COR-L47 (cell line): Measurements from ENCODE around the gene TRIM7.

ENCODE experiments used
- DNase-seq: peaks from one replicate; lab custom pipeline; 2025; lab: John Stamatoyannopoulos, UW

The TRIM7 gene

DNA sequence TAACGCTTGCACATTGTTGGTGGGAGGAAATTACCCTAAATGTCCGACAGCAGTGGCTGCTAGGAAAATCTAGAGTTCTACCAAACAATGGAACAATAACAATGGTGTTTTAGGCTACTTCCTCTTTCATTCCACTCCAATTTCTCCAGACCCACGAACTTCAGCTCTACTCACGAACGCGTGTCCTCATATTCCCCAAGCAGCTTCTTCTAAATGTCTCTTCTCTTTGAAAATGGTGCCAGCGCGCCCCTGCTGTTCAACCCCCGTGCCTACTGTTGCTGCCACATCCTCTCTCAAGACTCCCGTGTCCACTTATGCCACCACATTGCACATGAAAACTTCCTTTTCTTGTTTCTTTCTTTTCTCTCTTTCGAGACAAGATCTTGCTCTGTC is 32.0 kb downstream of the TRIM7 start:
- DNase-seq = no peak

DNA sequence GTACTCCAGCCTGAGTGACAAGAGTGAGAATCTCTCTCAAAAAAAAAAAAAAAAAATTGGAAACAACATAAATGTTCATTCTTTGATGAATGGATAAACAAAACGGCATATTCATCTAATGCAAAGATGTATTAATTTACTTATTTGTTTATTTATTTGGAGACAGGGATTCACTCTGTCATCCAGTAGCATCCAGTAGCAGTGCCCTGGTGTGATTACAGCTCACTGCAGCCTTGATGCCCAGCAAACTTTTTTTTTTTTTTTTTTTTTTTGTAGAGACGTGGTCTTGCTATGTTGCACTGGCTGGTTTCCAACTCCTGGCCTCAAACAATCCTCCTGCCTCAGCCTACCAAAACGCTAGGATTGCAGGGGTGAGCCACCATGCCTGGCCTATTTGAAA is 33.2 kb downstream of the TRIM7 start:
- no peak for DNase-seq

DNA sequence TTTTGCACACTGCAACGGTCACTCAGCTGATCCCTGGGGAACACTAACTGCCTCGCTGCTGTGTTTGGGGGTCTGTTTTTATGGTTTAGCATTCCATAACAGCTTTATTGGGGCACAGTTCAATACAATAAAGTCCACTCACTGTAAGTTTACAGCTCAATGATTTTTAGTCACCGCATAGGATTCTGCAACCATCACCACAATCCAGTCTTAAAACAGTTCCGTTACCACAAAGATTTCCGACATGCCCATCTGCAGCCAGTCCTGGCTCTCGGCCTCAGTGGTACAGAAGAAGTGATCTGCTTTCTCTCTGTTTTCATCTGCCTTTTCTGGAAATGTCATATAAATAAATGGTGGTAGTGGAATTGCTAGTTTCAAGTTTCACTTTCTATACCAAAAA is 34.0 kb downstream of the TRIM7 start:
- DNase-seq = no peak

DNA sequence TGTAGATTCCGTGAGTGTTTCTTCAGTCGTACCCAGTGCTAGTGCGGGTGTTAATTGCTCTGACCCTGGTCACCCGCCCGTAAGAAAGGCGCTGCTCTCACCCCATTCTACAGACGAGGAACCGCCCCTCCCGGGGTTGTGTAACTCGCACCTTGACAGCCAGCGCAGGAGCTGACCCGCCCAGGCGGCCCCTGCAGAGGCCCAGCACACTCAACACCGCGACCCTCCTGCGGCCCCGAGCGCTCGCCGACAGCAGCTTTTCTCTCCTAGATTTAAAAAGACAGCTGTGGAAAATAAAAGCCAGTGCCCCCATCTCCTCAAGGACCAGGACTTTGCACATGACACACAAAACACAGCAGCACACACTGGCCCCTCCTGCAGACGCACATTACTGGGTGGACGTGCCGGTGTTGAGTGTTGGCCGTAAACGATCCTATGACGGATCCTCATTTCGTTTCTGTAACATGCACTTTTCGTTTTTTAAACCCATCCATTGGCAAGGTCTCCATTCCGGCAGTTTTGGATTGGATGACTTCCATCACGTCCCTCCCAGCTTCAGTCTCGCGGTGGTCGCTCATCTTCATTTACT is 34.7 kb downstream of the TRIM7 start:
- no peak for DNase-seq

DNA sequence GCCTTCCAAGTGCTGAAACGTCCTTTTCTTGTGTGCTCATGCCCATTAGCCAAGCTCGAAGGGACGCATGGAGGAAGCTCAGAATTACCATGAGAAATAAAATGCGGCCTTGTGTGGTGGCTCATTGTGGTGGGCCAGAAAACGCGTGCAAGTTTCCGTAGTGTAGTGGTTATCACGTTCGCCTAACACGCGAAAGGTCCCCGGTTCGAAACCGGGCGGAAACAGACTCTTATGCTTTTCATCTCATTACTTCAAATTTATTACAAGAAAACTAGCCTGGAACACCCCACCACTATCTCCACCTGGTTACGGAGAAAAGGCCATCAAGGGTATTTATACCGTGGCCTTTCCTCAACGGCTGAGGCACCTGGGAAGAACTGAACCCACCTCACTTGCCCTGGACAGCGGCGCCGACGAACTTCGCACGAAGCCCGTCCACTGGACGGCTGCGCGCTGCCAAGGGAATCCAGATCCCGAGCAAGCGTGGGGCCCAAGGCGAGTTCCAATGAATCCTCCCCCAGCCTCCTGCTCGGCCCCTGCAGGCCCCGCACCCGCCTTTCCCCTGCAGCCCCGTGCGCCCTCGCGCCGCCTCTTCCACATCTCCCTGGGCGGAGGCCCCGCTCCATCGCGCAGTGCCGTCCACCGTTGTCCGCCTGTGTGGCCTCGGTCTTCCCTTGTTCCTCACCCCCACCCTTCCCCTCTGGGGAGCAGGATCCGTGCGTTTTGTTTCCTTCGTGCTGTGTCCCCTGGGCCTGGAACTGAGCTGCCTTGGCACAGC is 35.3 kb downstream of the TRIM7 start:
- DNase-seq = peak; percentile 29

DNA sequence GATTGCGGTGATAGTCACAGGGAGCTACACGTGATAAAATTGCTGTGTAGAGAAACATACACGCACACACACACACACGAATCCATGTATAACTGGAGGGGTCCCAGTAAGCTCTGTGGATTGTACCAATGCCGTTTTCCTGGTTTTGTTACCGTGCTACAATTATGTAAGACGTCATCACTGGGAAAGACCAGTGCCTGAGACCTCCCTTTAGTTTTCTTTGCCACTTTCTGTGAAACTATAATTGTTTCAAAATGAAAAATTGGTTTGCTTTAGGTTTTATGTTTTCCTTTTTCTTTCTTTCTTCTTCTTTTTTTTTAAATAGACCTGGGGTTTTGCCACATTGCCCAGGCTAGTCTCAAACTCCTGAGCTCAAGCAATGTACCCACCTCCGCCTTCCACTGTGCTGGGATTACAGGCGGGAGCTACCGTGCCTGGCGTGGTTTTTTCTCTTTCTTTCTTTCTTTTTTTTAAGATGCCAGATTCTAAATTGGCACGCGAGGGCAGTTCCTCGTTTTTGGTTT is 36.3 kb downstream of the TRIM7 start:
- no peak for DNase-seq

DNA sequence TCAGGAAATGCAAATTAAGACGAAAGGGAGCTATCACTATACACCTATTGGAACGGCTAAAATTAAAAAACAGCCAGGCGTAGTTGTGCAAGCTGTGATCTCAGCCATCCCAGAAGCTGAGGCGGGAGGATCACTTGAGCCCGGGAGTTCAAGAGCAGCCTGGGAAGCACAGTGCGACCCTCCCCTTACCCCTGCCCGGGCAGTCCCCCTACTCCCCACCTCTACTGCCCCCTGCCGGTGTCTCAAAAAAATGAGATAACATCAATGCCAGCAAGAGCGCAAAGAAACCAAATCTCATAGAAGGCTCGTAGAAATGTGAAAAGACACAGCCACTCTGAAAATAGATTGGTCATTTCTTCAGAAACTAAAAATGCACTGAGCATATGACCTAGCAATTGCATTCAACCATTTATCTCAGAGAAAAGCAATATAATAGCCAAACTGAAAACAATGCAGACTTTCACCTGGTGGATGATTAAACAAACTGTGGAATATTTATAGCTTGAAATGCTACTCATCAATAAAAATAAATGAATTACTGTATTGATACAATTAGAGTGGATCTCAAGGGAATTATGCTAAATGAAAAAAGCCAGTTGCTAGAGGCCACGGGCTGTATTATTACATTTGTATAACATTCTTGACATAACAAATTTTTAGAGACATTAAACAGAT is 37.0 kb downstream of the TRIM7 start:
- DNase-seq = no peak

DNA sequence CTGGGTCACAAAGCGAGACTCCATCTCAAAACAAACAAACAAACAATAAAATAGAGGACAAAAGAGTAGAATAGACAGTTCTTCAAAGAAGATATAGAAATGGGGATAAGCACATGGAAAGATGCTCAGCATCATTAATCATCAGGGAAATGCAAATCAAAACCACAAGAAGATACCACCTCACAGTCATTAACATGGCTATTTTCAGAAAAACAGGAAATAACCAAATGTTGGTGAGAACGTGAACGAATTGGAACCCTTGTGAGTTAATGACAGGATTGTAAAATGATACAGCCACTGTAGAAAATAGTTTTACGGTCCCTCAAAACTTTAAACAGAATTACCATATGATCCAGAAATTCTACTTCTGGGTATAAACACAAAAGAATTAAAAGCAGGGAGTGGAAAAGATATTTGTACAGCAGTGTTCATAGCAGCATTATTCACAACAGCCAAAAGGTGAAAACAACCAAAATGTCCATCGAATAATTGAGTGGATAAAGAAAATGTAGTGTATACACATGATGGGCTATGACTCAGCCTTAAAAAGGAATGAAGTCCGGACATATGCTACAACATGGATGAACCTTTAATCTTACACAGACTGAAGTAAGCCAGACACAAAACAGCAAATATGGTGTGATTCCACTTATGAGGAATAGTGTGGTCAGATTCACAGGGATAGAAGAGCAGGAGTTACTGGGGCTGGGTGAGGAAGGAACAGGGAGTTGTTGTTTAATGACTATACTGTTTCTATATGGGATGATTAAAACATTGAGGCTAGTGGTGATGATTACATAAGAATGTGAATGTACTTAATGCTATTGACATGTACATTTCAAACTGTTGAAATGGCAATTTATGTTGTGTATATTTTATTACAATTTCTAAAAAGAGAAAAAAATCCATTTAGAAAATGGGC is 37.9 kb downstream of the TRIM7 start:
- no peak for DNase-seq

DNA sequence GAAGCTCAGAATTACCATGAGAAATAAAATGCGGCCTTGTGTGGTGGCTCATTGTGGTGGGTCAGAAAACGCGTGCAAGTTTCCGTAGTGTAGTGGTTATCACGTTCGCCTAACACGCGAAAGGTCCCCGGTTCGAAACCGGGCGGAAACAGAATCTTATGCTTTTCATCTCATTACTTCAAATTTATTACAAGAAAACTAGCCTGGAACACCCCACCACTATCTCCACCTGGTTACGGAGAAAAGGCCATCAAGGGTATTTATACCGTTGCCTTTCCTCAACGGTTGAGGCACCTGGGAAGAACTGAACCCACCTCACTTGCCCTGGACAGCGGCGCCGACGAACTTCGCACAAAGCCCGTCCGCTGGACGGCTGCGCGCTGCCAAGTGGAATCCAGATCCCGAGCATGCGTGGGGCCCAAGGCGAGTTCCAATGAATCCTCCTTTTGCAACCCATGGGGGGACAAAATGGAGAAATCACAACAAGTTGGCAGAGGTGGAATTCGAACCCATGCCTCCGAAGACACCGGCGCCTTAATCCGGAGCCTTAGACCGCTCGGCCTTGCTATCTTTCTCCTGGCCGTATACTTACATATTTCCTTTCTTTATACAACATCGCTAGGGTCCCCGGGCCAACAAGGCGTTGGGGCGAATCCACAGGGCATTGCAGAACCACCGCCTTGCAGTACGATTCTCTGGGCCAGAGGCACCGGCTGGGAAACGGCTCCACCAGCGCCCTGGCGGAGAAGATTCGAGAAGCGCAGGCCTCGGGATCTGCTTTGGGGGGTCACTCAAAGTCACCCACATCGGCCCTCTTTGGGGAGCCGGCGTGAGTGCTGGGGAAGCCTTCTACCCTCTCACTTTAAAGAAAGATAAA is 40.7 kb downstream of the TRIM7 start:
- DNase-seq = no peak

DNA sequence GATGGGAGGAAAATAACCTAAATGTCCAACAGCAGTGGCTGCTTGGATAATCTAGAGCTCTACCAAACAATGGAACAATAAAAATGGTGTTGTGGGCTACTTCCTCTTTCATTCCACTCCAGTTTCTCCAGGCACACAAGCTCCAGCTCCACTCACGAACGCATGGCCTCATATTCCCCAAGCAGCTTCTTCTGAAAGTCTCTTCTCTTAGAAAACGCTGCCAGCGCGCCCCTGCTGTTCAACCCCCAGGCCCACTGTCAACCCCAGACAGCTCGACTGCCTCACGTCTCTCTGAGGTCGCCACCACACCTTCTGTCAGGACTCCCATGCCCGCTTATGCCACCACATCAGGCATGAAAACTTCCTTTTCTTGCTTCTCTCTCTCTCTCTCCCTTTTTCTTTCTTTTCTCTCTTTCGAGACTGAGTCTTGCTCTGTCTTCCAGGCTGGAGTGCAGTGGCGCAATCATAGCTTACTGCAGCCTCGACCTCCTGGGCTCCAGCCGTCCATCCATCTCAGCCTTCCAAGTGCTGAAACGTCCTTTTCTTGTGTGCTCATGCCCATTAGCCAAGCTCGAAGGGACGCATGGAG is 41.4 kb downstream of the TRIM7 start:
- no peak for DNase-seq

DNA sequence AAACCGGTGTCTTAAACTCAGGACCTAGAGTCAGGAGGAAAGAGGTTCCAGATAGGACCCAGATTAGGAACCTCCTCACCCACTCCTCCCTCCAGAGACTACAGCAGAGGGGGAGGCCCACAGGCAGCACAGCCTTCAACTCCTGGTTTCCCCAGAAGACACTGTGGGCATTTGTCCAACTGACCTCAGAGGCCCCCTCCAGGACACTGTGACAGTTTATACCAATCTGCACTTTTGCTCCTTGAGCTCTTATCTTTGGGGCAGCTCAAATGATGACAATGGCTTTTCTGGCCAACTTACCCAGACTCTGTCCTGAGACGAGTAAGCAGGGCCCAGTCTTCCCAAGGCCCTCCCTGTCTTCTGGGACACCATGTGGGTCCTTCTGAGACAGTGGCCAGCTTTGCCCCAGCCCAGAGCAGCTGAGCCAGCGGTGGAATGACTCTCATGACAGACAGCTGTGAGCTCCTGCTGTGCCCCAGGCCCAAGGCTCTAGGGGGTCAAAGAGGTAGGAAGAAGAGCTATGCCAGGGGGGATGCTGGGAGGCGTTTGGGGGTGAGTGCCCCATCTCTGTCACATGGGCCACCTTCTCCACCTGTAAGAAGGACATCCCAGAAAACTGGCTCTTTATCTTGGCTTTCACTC is 43.3 kb downstream of the TRIM7 start:
- DNase-seq = no peak

DNA sequence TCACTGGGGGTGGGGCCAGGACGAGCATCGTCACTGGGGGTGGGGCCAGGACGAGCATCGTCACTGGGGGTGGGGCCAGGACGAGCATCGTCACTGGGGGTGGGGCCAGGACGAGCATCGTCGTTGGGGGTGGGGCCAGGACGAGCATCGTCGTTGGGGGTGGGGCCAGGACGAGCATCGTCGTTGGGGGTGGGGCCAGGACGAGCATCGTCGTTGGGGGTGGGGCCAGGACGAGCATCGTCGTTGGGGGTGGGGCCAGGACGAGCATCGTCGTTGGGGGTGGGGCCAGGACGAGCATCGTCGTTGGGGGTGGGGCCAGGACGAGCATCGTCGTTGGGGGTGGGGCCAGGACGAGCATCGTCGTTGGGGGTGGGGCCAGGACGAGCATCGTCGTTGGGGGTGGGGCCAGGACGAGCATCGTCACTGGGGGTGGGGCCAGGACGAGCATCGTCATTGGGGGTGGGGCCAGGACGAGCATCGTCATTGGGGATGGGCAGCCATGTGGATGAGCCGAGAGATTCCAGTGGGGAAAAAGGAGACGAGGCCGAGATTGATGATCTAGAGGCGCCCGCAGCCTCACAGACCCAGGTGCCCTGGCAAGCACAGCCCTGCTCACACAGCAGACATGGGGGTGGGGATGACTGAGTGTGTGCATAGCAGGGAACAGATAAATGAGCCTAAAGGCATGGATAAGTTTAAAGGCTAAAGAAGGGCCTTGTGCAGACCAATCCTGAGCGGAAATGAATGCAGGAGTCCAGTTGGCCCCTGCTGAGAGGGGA is 44.1 kb downstream of the TRIM7 start:
- DNase-seq = peak; percentile 53

DNA sequence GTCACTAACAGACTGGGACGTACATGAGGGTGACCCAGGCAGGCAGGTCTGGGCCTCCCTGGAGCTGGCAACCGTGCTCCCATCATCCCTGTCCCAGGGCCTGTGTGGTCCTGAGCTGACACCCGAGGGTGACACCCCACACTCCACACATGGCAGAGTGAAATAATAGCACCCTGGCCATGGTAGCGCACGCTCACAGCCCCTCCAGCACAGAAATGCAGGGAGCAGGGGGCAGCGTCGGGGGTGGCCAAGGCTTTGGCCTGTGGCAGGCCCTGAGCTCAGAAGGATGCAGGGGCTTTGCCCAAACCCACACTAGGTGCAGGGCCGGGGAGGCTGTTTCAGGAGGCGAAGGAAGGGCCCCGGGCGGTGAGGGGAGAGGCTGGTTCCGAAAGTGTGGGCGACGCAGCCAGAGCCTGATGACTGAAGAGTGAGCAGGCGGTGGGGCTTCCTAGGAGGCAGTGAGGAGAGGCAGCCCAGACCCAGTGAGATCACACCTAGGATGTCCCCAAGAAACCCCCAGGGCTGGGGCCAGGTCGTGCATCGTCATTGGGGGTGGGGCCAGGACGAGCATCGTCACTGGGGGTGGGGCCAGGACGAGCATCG is 44.7 kb downstream of the TRIM7 start:
- no peak for DNase-seq

DNA sequence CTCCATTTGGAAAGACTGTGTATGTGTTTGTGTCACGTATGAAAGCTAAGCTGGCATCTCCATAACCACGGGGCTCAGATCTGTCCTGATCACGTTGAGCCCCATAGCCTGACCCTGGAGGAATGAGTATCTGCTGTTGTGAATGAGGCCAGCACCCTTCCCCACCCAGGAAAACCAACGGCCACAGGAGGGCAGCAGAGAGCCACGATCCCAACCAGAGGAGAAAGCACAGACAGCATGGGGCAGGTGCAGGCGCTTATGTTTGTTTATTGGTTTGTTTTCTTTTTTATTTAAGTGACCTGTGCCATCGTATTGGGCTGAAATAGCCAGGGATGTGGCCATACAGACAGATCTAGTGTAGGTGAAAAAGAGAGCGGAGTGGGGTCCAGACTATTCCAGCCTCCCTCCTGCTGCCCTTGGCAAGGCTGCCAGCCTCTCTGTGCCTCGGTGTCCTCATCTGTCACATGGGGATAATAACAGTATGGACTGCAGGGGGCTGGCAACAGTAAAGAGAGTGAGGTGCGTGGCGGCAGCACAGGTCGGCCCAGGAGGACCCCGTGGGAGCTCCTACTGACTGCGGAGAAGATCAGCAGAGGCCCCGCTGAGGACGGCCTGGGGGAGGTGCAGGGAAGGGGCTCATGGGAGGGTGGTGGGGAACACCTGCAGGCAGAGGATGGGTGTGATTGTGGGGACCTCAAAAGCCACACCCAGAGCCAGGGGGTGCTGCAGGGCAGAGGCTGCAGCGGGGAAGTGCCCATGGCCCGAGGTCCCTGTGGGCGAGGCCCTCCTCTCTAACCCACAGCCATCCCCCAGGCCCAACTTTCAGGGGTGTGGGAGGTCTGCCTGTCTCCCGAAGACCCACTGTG is 45.5 kb downstream of the TRIM7 start:
- DNase-seq = peak; percentile 67

DNA sequence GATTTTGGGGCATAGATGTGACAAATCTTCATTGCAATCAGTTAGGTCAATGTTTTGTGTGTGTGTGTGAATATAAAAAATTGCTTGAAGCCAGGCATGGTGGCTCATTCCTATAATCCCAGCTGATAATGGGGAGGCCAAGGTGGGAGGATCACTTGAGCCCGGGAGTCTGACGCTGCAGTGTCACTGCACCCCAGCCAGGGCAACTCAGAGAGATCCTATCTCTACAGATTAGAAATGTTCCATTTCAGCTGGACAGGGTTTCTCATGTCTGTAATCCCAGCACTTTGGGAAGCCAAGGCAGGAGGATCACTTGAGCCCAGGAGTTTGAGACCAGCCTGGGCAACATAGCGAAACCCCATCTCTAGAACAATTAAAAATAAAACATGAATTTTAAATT is 46.1 kb downstream of the TRIM7 start:
- DNase-seq = no peak

DNA sequence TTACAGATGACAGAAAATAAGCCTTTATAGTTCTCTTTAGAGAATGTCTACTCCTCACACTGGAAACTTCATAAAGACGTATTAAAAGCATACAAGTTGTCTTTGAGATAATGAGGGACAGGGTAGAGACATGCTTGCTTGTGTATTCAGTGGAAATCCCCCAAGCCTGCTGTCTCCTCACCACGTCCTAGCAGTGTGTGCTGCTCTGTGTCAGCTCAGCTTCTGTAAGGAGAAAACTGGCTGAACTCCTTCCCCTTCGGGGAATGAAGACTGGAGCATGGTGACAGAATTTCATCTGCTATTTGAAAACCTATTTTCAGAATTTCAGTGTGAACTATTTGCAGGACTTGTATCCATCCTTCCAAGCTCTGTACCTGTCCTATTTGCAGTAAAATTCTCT is 48.2 kb downstream of the TRIM7 start:
- no peak for DNase-seq

DNA sequence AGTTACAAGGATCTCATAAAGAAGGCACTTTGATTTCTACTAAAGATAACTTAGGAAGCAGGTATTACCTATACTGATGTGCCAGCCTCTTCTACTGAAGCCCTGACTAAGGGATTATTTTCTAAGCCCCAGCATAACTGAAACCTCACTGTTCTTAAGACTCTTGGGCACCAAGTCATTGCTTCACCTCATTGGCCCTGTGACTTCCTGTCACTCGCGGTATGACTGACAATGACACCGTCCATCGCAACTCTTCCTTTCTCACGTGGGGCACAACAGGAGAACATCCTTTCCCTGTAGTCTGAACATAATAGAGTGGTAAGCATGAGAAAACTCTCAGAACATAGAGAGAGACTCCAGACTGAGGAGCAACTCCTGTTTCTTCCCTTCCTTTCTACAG is 51.2 kb downstream of the TRIM7 start:
- no peak for DNase-seq

DNA sequence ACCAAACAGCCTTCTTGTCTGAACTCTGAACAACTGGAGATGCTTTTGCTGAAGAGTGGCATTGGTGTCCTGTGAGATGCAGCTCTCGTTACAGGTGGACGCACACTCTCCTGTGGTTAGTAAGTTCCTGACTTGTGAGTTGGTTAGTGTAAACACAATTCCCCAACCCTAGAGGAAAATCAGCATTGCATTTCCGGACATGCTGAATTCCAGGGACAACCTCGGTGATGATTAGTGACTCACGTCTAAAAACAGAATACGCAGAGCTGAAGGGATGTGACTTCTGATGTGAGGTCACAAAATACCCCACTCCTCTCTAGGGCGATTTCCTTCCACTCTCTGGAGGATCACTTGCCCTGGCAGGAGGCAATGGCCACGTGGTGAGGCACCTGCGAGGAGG is 52.6 kb downstream of the TRIM7 start:
- no peak for DNase-seq
